ENCODE results near the gene TTC3. TPM values are rescaled to one million over a fixed set of nuclear protein-coding genes. Genes with fewer than 3 reads are reported as not detected.
A peak's percentile ranks its signal among the peaks of the same experiment; 100 is the strongest.

The TTC3 gene
- total and polyA plus RNA-seq, 9 of the 15 experiments (the other 6 are each of a cell fraction or from before 2014, with no cell fraction given), result 17.5 to 92.0 (median 59.5) TPM

DNA sequence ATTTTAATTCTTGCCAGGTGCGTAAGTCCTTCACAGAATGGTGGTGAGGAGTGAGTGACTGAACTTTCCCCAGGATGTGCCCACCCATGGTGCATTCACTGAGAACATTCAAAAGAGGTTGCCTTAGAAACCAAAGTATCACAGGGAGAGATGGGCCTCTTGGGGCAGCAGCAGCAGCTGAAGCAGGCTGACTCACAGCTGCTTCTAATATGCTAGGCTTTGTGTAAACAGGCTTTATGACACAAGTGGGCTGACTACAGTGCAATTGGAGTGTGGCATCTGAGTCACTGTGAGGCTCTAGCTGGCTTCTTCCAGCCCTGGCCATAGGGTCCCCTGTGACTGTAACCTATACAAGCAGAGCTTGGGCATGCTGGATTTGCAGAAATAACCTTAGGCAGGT is 12.8 kb upstream of the TTC3 start (continued):
- TF ChIP-seq, protein P1, sequence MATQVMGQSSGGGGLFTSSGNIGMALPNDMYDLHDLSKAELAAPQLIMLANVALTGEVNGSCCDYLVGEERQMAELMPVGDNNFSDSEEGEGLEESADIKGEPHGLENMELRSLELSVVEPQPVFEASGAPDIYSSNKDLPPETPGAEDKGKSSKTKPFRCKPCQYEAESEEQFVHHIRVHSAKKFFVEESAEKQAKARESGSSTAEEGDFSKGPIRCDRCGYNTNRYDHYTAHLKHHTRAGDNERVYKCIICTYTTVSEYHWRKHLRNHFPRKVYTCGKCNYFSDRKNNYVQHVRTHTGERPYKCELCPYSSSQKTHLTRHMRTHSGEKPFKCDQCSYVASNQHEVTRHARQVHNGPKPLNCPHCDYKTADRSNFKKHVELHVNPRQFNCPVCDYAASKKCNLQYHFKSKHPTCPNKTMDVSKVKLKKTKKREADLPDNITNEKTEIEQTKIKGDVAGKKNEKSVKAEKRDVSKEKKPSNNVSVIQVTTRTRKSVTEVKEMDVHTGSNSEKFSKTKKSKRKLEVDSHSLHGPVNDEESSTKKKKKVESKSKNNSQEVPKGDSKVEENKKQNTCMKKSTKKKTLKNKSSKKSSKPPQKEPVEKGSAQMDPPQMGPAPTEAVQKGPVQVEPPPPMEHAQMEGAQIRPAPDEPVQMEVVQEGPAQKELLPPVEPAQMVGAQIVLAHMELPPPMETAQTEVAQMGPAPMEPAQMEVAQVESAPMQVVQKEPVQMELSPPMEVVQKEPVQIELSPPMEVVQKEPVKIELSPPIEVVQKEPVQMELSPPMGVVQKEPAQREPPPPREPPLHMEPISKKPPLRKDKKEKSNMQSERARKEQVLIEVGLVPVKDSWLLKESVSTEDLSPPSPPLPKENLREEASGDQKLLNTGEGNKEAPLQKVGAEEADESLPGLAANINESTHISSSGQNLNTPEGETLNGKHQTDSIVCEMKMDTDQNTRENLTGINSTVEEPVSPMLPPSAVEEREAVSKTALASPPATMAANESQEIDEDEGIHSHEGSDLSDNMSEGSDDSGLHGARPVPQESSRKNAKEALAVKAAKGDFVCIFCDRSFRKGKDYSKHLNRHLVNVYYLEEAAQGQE (IDR thresholded peaks at IDR 0.05; ENCODE audit: borderline replicate concordance), result peak; percentile 49
- TF ChIP-seq, protein P1 (CRISPR knock-in tag; IDR thresholded peaks at IDR 0.05; ENCODE audit: low read depth), result no peak
- TF ChIP-seq, protein P2, sequence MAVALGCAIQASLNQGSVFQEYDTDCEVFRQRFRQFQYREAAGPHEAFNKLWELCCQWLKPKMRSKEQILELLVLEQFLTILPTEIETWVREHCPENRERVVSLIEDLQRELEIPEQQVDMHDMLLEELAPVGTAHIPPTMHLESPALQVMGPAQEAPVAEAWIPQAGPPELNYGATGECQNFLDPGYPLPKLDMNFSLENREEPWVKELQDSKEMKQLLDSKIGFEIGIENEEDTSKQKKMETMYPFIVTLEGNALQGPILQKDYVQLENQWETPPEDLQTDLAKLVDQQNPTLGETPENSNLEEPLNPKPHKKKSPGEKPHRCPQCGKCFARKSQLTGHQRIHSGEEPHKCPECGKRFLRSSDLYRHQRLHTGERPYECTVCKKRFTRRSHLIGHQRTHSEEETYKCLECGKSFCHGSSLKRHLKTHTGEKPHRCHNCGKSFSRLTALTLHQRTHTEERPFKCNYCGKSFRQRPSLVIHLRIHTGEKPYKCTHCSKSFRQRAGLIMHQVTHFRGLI (CRISPR knock-in tag; IDR thresholded peaks at IDR 0.05), result no peak
- TF ChIP-seq, protein P3, sequence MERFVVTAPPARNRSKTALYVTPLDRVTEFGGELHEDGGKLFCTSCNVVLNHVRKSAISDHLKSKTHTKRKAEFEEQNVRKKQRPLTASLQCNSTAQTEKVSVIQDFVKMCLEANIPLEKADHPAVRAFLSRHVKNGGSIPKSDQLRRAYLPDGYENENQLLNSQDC (CRISPR knock-in tag; IDR thresholded peaks at IDR 0.05), result no peak
- TF ChIP-seq GATAD2A (IDR thresholded peaks at IDR 0.05), result no peak
- TF ChIP-seq ZNF12 (CRISPR knock-in tag; IDR thresholded peaks at IDR 0.05), result 0 out of 2 replicates have a peak, but pooled peaks have one; percentile 36
- TF ChIP-seq, protein P4, sequence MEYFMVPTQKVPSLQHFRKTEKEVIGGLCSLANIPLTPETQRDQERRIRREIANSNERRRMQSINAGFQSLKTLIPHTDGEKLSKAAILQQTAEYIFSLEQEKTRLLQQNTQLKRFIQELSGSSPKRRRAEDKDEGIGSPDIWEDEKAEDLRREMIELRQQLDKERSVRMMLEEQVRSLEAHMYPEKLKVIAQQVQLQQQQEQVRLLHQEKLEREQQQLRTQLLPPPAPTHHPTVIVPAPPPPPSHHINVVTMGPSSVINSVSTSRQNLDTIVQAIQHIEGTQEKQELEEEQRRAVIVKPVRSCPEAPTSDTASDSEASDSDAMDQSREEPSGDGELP (CRISPR knock-in tag; IDR thresholded peaks at IDR 0.05; ENCODE audit: borderline replicate concordance), result peak; percentile 43; the same call in 1 of the 2 replicates
- TF ChIP-seq RFX1 (IDR thresholded peaks at IDR 0.05), result peak; percentile 66
- TF ChIP-seq DPF2 (IDR thresholded peaks at IDR 0.05), result peak; percentile 27; the same call in 1 of the 2 replicates
